ENCODE results near the gene LCE4A.

LCE4A gene

GRCh38 chr1:152747831-152748230 lies 39.9 kb downstream of the LCE4A start:
- DNase-seq: no peak

DNA sequence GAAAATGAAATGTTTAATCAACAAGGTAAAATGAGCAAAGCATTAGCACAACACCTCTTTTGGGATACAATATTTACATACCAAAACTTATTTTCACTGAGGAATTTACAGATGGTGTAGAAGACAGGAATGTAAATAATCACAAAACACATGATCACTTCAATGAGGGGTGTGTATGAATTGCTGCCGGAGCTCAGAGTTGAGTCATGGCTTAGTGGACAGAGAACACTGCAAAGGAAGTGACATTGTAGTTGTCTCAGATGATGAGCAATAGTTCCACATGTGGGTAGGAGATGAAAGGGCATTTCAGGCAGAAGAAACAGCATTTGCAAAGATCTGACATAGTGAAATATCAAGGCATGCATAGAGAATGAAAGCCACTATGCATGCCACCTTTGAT lies 44.3 kb downstream of the LCE4A start:
- peak; percentile 54 for DNase-seq

DNA sequence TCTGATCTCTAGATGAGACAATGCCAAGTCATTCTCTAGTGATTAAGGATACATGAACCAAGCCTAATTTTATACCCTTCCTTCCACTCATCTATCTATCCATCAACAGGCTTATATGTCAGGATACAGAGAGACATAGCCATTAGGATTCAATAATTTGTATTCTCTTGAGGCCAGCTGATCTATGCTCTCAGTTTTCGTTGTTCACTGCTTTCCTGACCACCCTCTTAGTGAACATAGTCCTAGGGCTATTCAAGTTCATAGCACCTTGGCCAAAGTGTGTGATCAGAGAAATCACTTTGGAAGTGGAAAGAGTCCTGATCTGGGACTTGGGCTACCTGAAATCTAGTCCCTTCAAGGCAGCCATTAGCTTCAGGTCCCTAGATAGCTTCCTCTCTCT lies 45.6 kb downstream of the LCE4A start:
- no peak for DNase-seq

DNA sequence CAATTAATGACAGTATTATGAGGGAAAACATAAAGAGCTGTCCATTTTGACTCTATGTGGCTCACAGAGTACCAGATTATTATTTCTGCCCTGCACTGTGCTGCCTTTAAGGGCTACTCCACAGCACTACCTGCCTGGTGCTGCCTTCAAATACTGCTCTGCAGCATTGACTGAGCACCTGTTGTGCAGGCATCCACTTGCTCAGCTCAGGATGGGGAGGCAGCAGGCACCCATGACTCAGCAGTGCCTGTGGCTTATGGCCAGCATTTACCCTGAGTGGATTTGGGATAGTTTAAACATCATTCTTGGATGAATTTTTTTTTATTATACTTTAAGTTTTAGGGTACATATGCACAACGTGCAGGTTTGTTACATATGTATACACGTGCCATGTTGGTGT lies 48.9 kb downstream of the LCE4A start:
- no peak for DNase-seq

GRCh38 chr1:152757747-152758146 lies 49.8 kb downstream of the LCE4A start, which contains the start of gene KPRP:
Gene KPRP (plus strand): TSS chr1:152758025. CDS start chr1:152759589, 1,564 bp downstream.
- no peak for DNase-seq

DNA sequence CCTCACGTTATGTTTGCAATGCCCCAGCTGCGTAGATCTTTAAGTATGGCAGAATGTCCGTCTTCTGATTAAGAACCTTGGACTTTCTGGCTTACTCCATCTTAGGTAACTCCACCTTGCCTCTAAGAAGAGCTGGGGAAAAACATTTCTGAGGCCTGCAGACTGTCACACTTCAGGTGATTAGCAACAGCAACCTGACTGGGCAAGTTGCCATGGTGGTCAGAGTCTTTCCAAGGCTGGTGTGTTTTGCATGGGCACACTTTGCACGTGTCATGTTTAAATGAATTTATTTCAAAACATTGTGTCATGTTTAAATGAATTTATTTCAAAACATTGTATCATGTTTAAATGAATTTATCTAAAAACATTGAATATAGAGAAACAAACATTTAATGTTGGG lies 50.7 kb downstream of the LCE4A start:
- DNase-seq: no peak

All from fibroblast of upper back skin (primary cell).